Mesodermal cell (in vitro differentiated cells): ENCODE measurements around the gene KPNA6.

Source experiments
- H3K27ac ChIP-seq: 2 replicates; pipeline ENCODE4 v1.7.0; 2013; ENCODE audit warnings: mild to moderate bottlenecking, low read depth, low read length, moderate library complexity; ENCODE audit not compliant: severe bottlenecking
- H3K36me3 ChIP-seq: 2 replicates; pipeline ENCODE4 v1.7.1; 2013; ENCODE audit warnings: mild to moderate bottlenecking, low read length, moderate library complexity; ENCODE audit not compliant: control insufficient read depth, insufficient read depth
- H3K4me1 ChIP-seq: one replicate; pipeline ENCODE4 v1.7.1; 2013; ENCODE audit warnings: mild to moderate bottlenecking, low read length; ENCODE audit not compliant: insufficient read depth, control insufficient read depth, poor library complexity, severe bottlenecking
- H3K4me3 ChIP-seq: 2 replicates; pipeline ENCODE4 v1.7.0; 2013; ENCODE audit warnings: low read length, control low read depth, mild to moderate bottlenecking; ENCODE audit not compliant: insufficient read depth, poor library complexity, severe bottlenecking; ENCODE audit errors: extremely low read depth
- H3K9me3 ChIP-seq: 2 replicates; pipeline ENCODE4 v1.7.1; 2013; ENCODE audit warnings: mild to moderate bottlenecking, low read length, moderate library complexity; ENCODE audit not compliant: control insufficient read depth
- WGBS, 2 experiments: methylation state at CpG; one replicate each; pipeline ENCODE4 v1.1.5; 2013; ENCODE audit warnings: missing lambda C conversion rate in 2 of 2; ENCODE audit not compliant: insufficient coverage in 2 of 2; 5-methylcytosine and 5-hydroxymethylcytosine counted together

Gene KPNA6

DNA sequence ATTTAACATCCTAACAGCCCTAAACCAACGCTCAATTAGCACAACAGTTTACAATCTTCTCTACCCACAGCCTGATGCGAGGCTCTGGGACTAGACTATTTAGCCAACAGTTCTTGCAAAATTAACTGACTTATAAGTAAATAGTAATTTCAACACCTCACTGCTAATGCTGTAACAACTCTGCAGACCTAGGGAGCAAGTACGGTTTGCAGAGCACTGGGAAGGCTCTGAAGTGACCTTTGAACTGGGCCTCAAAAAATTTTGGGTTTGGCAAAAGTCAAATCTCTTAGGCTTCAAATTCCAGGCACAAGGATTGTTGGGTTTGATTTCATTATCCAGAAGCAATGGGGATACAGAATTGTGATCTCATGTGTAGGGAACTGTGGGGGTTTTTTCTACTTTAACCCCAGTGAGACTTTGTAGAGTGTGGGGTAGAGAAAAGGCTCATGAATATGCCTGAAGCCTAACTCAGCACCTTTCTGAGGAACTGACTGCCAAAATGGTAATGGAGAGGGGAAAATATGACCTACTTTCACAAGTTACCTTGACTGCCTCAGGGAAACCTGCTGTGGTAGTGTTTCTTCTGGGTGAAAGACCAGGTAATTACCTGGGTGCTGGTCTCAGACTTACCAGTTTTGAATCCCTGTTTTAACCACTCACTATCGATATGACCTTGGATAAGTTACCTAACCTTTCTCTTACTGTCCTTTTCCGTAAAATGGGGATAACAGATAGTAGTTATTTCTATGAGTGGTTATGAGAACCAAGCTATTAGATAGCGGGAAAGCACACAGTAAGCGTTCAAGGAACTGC lies 70.7 kb downstream of the KPNA6 start:
- Histone ChIP-seq H3K27ac (peak overlapping the region; percentile 95), H3K36me3 (peaks cover 44% of the 10 kb centered on the region), H3K4me3 (no peak overlapping the region), H3K4me1 (peaks cover 12% of the 10 kb centered on the region), H3K9me3 (no peaks in the 10 kb centered on the region)
- 91 to 97% methylated on average over 3 to 6 of the region's 7 CpGs for WGBS, 2 experiments

DNA sequence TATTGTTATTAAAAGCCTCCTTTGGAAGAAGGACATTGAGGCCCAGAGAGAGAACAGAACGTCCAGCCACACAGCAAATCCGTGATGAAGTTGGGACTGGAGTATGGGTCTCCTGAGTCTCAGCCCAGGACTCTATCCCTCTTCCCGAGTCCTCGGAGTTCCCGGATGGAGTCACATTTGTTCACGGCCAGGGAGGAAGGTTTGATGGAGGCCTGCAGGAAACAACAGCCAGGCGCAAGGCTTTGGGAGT lies 71.3 kb downstream of the KPNA6 start:
- 31 to 45% methylated on average over 6 to 7 of the region's 7 CpGs for WGBS, 2 experiments
- H3K36me3 ChIP-seq: peaks cover 44% of the 10 kb centered on the region
- peaks cover 12% of the 10 kb centered on the region for H3K4me1 ChIP-seq
- peak overlapping the region; percentile 71 for H3K4me3 ChIP-seq
- peak overlapping the region; percentile 95 for H3K27ac ChIP-seq
- no peaks in the 10 kb centered on the region for H3K9me3 ChIP-seq

DNA sequence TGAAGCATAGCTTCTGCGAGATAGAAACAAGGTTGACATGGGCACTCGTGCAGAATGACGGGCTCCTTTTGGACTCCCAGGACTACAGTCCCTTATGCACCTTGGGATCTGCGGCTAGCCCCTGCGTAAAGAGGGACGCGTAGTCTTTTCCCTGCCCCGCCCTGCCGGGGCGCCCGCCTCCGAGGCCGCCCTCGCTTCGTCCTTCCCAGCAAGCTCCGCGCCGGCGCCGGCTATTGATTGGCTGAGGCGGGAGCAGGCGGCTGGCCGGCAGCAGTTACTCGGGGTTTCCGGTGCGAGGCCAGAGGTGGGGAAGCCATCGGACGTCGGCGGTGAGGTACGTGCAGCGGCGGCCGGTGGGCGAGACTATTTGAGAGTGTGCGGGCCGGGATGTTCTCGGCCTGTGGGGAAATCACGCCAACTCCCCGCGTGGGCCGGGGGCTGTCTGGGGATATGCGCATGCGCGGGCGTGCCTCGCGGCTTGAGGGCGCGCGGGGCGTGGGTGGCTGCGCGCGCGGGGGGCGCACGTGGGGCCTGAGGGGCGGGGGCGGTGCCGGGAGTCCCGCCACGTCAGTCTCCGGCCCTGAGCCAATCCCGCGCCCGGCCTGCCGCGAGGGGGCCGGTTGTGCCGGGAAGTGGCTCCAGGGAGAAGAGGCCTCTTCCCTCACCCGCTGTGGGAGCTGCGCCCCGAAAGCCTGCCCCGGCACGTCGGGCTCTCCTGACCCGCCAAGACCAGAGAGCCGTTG lies 71.8 kb downstream of the KPNA6 start, which contains the start of gene TXLNA:
TXLNA (plus strand) TSS at position 233 of the 743 bp plus-strand sequence. CDS start 671 bp downstream, outside the sequence.
- no peaks in the 10 kb centered on the region for H3K9me3 ChIP-seq
- peaks cover 44% of the 10 kb centered on the region for H3K36me3 ChIP-seq
- H3K27ac ChIP-seq: peak within 1 kb of the TSS; percentile 95
- peak within 1 kb of the TSS; percentile 71 for H3K4me3 ChIP-seq
- peaks cover 12% of the 10 kb centered on the region for H3K4me1 ChIP-seq
- WGBS, 2 experiments: 0 to 1% methylated on average over 51 to 64 of the region's 79 CpGs

DNA sequence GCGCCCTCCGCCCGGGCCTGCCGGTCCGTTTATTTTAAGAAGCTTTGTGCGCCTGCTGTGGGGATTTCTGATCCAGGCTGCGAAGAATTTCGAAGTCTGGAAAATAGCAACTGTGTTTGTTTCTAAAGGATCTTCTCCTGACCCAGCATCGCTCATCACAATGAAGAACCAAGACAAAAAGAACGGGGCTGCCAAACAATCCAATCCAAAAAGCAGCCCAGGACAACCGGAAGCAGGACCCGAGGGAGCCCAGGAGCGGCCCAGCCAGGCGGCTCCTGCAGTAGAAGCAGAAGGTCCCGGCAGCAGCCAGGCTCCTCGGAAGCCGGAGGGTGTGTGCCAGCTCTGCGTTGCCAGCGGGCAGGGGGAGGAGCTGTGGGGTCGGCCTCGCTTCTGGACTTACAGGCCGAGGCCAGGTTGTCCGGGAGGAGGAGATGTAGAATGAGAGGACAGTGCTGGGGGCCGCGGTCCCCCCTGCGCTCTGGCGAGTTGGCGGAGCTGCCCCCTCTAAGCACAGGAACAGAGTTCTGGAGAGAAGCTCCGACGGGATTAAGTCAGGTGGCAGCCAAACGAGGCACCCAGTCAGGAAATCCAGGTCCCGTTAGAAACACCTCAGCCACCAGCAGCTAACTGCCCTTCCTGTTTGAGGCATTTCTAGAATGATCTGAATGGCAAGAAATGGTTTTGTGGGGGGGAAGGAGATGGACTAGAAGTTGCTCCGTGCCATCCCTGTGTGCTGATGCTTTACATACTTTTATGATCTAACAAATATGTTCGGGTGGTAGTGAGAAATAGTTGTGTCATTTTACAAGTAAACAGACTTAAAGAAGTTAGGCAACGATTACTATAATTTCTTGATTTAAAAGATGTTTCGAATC lies 72.6 kb downstream of the KPNA6 start:
- WGBS, 2 experiments: 8 to 13% methylated on average over 24 to 28 of the region's 36 CpGs
- H3K4me1 ChIP-seq: peaks cover 12% of the 10 kb centered on the region
- H3K9me3 ChIP-seq: no peaks in the 10 kb centered on the region
- H3K27ac ChIP-seq: peak overlapping the region; percentile 95
- peaks cover 52% of the 10 kb centered on the region for H3K36me3 ChIP-seq
- peak overlapping the region; percentile 71 for H3K4me3 ChIP-seq

DNA sequence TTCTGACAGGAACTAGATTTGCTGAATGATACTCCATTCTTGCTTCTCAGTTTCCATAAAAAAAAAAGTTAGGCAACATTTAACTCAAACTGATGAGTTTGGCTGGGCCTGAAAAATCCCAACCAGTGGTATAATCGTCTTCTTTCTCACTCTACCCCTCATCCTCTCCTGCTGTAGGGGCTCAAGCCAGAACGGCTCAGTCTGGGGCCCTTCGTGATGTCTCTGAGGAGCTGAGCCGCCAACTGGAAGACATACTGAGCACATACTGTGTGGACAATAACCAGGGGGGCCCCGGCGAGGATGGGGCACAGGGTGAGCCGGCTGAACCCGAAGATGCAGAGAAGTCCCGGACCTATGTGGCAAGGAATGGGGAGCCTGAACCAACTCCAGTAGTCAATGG lies 73.2 kb downstream of the KPNA6 start:
- Histone ChIP-seq H3K27ac (no peak overlapping the region), H3K4me3 (peak overlapping the region; percentile 71), H3K4me1 (peaks cover 17% of the 10 kb centered on the region), H3K9me3 (no peaks in the 10 kb centered on the region), H3K36me3 (peaks cover 55% of the 10 kb centered on the region)
- WGBS, 2 experiments: 97 to 100% methylated on average over 9 of the region's 9 CpGs

DNA sequence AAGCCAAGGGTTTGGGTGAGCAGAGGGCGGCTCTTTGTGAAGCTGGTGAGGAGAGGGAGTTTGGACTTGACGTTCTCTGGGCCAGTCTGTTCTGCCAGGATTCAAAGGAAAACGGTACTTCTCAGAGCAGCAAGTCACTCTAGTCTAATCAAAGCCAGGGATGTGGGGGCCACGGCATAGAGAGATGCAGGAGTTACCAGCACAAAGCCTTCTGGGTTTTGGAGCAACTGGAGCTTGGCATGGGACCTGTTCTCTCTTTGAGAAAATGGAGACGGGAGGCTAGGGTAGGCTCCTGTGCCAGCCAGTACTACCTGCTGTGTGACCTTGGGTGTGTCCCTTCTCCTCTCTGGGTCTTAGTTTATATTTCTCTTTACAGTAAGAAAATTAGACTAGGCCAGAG lies 73.7 kb downstream of the KPNA6 start:
- WGBS, 2 experiments: 98 to 100% methylated on average over 4 of the region's 5 CpGs
- H3K4me3 ChIP-seq: peak overlapping the region; percentile 71
- H3K4me1 ChIP-seq: peaks cover 17% of the 10 kb centered on the region
- H3K36me3 ChIP-seq: peaks cover 58% of the 10 kb centered on the region
- no peaks in the 10 kb centered on the region for H3K9me3 ChIP-seq
- H3K27ac ChIP-seq: no peak overlapping the region

DNA sequence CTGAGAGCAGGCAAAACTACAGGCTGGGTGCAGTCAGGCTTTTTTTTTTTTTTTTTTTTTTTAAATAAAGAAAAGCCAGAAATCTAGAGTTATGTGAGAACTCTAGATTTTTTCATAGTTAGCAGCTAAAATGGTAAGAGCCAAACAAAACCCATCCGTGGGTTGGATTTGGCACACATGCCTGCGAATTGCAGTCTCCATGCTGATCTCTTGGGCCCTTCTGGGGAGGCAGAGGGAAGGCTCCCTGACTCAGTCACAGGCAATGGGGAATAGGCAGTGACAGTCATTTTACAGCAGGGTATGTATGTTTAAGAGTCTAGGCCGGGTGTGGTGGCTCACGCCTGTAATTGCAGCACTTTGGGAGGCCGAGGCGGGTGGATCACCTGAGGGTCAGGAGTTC lies 74.2 kb downstream of the KPNA6 start:
- peak overlapping the region; percentile 71 for H3K4me3 ChIP-seq
- H3K4me1 ChIP-seq: peaks cover 17% of the 10 kb centered on the region
- H3K36me3 ChIP-seq: peaks cover 62% of the 10 kb centered on the region
- H3K9me3 ChIP-seq: no peaks in the 10 kb centered on the region
- 91 to 97% methylated on average over 6 of the region's 6 CpGs for WGBS, 2 experiments
- no peak overlapping the region for H3K27ac ChIP-seq

DNA sequence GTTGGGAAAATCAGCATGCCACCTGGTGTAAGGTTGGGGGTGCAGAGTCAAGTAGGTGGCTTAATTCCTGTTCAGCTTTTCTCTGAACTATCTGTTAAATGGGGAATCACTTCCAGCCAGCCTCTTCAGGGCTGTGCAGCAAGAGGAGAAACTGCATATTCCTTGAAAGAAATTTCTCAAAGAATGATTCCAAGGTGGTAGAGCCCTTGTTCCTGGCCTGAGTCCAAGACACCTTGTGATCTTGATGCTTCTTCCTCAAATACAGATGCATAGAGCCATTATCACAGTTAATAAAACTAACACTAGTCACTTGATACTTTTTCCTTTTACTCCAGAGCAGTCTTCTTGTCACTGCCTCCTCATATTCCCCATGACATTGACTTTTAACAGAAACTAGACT lies 76.8 kb downstream of the KPNA6 start:
- no peak overlapping the region for H3K27ac ChIP-seq
- H3K36me3 ChIP-seq: peaks cover 86% of the 10 kb centered on the region
- peaks cover 17% of the 10 kb centered on the region for H3K4me1 ChIP-seq
- no peaks in the 10 kb centered on the region for H3K9me3 ChIP-seq
- H3K4me3 ChIP-seq: no peak overlapping the region

DNA sequence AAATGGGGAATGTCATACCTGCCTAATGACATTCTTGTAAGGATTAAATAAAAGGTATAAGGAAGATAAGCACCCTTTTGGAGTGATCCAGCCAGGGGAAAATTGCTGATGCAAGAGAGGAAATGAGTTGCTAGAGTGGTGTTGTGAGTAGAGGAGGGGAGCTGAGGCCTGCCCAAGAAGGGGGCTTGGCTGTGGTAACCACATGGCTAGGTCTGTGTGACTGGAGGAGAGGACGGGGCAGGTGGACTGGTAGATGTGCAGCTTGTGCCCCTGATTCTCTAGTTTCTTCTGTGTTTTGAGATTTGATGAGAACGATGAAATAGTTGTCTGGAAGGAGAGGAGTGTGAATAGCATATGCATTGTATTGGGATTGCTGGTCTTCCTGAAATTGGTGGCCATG lies 78.2 kb downstream of the KPNA6 start:
- Histone ChIP-seq H3K36me3 (peaks cover 95% of the 10 kb centered on the region), H3K27ac (peak overlapping the region; percentile 24), H3K9me3 (no peaks in the 10 kb centered on the region), H3K4me1 (peaks cover 13% of the 10 kb centered on the region), H3K4me3 (no peak overlapping the region)
- WGBS, 2 experiments: 100% methylated on average over 2 of the region's 2 CpGs

DNA sequence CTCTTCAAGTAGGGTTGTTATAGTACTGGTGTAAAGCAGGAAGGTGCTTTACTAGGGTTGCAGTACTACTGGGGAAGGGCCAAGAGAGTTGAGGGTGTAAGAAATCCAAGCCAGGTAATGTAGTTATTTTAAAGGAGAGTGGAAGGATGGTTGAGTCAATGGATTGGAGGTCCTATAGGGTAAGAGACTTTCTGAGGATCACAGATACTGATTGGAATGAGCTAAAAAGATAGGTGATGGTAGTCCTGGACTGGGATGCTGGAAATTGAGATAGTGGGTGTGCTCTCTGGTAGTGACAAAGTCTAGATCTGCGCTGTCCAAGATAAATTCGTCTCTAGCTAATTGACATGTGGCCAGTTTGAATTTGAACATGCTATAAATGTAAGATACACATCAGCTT lies 78.6 kb downstream of the KPNA6 start:
- WGBS, 2 experiments: no CpG with 5 or more reads among the region's 2 CpGs
- Histone ChIP-seq H3K4me3 (no peak overlapping the region), H3K4me1 (peaks cover 9% of the 10 kb centered on the region), H3K27ac (peak overlapping the region; percentile 24), H3K36me3 (peaks cover 95% of the 10 kb centered on the region), H3K9me3 (no peaks in the 10 kb centered on the region)
